Measurements from ENCODE around the gene MKNK2. TPM values are rescaled to one million over a fixed set of nuclear protein-coding genes. Genes with fewer than 3 reads are reported as not detected.
A peak's percentile ranks its signal among the peaks of the same experiment; 100 is the strongest.

The MKNK2 gene
- total and polyA plus RNA-seq, 2 of the 13 experiments (the other 11 are each of a cell fraction or from before 2014, with no cell fraction given) = 44.9 to 112 TPM

- TF ChIP-seq ZNF317 (CRISPR knock-in tag; IDR thresholded peaks at IDR 0.05) = no peak
- TF ChIP-seq ZNF180 (CRISPR knock-in tag; IDR thresholded peaks at IDR 0.05; ENCODE audit: borderline replicate concordance, low read depth) = no peak
- no peak for TF ChIP-seq FUBP1 (CRISPR knock-in tag; IDR thresholded peaks at IDR 0.05; ENCODE audit: borderline replicate concordance)
- TF ChIP-seq, protein P1, sequence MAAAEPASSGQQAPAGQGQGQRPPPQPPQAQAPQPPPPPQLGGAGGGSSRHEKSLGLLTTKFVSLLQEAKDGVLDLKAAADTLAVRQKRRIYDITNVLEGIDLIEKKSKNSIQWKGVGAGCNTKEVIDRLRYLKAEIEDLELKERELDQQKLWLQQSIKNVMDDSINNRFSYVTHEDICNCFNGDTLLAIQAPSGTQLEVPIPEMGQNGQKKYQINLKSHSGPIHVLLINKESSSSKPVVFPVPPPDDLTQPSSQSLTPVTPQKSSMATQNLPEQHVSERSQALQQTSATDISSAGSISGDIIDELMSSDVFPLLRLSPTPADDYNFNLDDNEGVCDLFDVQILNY (CRISPR knock-in tag; conservative IDR thresholded peaks at IDR 0.05) = peak; percentile 74; the same call in 1 of the 2 replicates
- TF ChIP-seq ZNF720 (CRISPR knock-in tag; IDR thresholded peaks at IDR 0.05) = no peak
- TF ChIP-seq ZNF296 (CRISPR knock-in tag; conservative IDR thresholded peaks at IDR 0.05) = no peak
- TF ChIP-seq KDM3A (CRISPR knock-in tag; IDR thresholded peaks at IDR 0.05; ENCODE audit: low read depth) = no peak; the same call in 1 of the 2 replicates
- TF ChIP-seq ZNF512 (CRISPR knock-in tag; IDR thresholded peaks at IDR 0.05) = no peak
- TF ChIP-seq TCF7 (IDR thresholded peaks at IDR 0.05; ENCODE audit: low read depth) = 0 out of 2 replicates have a peak, but pooled peaks have one; percentile 5
- TF ChIP-seq ZFX (CRISPR knock-in tag; IDR thresholded peaks at IDR 0.05; ENCODE audit: low read depth) = no peak
- TF ChIP-seq NR2F1 (CRISPR knock-in tag; IDR thresholded peaks at IDR 0.05) = 0 out of 4 replicates have a peak, but pooled peaks of 1 of the 2 experiments have one; percentile 26
- TF ChIP-seq SIX4 (CRISPR knock-in tag; IDR thresholded peaks at IDR 0.05) = no peak
- TF ChIP-seq MXD1 (CRISPR knock-in tag; IDR thresholded peaks at IDR 0.05) = peak; percentile 69
- no peak for TF ChIP-seq DBP (CRISPR knock-in tag; IDR thresholded peaks at IDR 0.05; ENCODE audit: not compliant biosample characterization)
- TF ChIP-seq BRCA1 (CRISPR knock-in tag; IDR thresholded peaks at IDR 0.05) = no peak
- no peak for TF ChIP-seq ZNF740 (CRISPR knock-in tag; IDR thresholded peaks at IDR 0.05)
- peak; percentile 4; the same call in 1 of the 2 replicates for TF ChIP-seq ZNF770 (CRISPR knock-in tag; IDR thresholded peaks at IDR 0.05)
- TF ChIP-seq RFXAP (CRISPR knock-in tag; IDR thresholded peaks at IDR 0.05; ENCODE audit: borderline replicate concordance) = no peak
- 0 out of 2 replicates have a peak, but pooled peaks have one; percentile 53 for TF ChIP-seq REL (CRISPR knock-in tag; conservative IDR thresholded peaks at IDR 0.05)
Measured at GRCh38 chr19:2060884-2061494, 9.9 kb upstream of the MKNK2 start (continued).

Measured in HepG2 (cell line).